ENCODE results near the gene SERINC5.

- no peak for TF ChIP-seq CTCF (IDR thresholded peaks at IDR 0.05; ENCODE audit: low read depth, low read length)
- no peak for TF ChIP-seq POLR2A (IDR thresholded peaks at IDR 0.05; ENCODE audit: extremely low read depth, insufficient read length)
- TF ChIP-seq MYC (IDR thresholded peaks at IDR 0.05; ENCODE audit: low read depth, low read length) = no peak
Measured at GRCh38 chr5:80238778-80239679, 16.8 kb downstream of the SERINC5 start.

All from NB4 (cell line).